ENCODE results near the gene FAM222B. TPM values are rescaled to one million over a fixed set of nuclear protein-coding genes. Genes with fewer than 3 reads are reported as not detected.

Gene FAM222B
- total and polyA plus RNA-seq, 2 experiments from 2014 or later = 63.7 to 78.5 TPM

- TF ChIP-seq STAT1 (IDR thresholded peaks at IDR 0.05; ENCODE audit: unreplicated experiment) (no peak), ZNF331 (CRISPR knock-in tag; IDR thresholded peaks at IDR 0.05; ENCODE audit: low read depth) (no peak), JUNB (IDR thresholded peaks at IDR 0.05; ENCODE audit: unreplicated experiment) (no peak), ZNF114 (CRISPR knock-in tag; IDR thresholded peaks at IDR 0.05) (no peak), EZH2 (IDR thresholded peaks at IDR 0.05; ENCODE audit: low read depth, unreplicated experiment) (no peak), POLR2AphosphoS5 (IDR thresholded peaks at IDR 0.05; ENCODE audit: low read depth) (no peak), NANOG (IDR thresholded peaks at IDR 0.05; ENCODE audit: borderline replicate concordance) (no peak), ETS1 (IDR thresholded peaks at IDR 0.05) (no peak)
Measured at GRCh38 chr17:28774206-28774605, 68.4 kb downstream of the FAM222B start (continued).

- H3K9me3 Mint-ChIP-seq = no peaks in the 10 kb centered on the region
- Histone ChIP-seq H3F3A (replicated peaks; ENCODE audit: low read depth) (peaks cover 23% of the 10 kb centered on the region; the same call in 1 of the 2 replicates), H4K20me1 (replicated peaks; ENCODE audit: insufficient read depth) (peaks cover 28% of the 10 kb centered on the region), H3K9me2 (ENCODE audit: insufficient read depth) (no peaks in the 10 kb centered on the region), H3K79me2 (replicated peaks; ENCODE audit: insufficient read depth) (peaks cover 97% of the 10 kb centered on the region), H3K27ac (ENCODE audit: low read depth) (no peak overlapping the region), H3K4me1 (ENCODE audit: insufficient read depth) (peaks cover 7% of the 10 kb centered on the region; the same call in 1 of the 2 replicates), H3K4me3 (no peak overlapping the region), H3K27me3 (ENCODE audit: insufficient read depth) (no peaks in the 10 kb centered on the region), H3K4me2 (no peak overlapping the region), H3K36me3 (ENCODE audit: insufficient read depth) (0 out of 2 replicates have a peak, but pooled peaks cover 4% of the 10 kb centered on the region), H2AFZ (no peak overlapping the region)
- peaks cover 24% of the 10 kb centered on the region for H3K4me1 Mint-ChIP-seq
- DNase-seq (ENCODE audit: low spot score) (no peak), ATAC-seq (no peak)
- H3K27ac Mint-ChIP-seq = peak overlapping the region; percentile 72; the same call in 1 of the 2 replicates
- no peak overlapping the region for H3K4me3 Mint-ChIP-seq
- peaks cover 3% of the 10 kb centered on the region for H3K27me3 Mint-ChIP-seq (ENCODE audit: insufficient read depth, low read depth, poor library complexity)
- H3K36me3 Mint-ChIP-seq (ENCODE audit: low read depth) = peaks cover 29% of the 10 kb centered on the region
- no peak for TF ChIP-seq EZH2 (IDR thresholded peaks at IDR 0.05; ENCODE audit: low read depth, unreplicated experiment)
- TF ChIP-seq ZNF114 (CRISPR knock-in tag; IDR thresholded peaks at IDR 0.05) = no peak
- no peak for TF ChIP-seq NANOG (IDR thresholded peaks at IDR 0.05; ENCODE audit: borderline replicate concordance)
- no peak for TF ChIP-seq REST (IDR thresholded peaks at IDR 0.05; ENCODE audit: unreplicated experiment)
- no peak for TF ChIP-seq JUNB (IDR thresholded peaks at IDR 0.05; ENCODE audit: unreplicated experiment)
- TF ChIP-seq CREB1 (CRISPR knock-in tag; IDR thresholded peaks at IDR 0.05; ENCODE audit: low read depth) = no peak
- no peak for TF ChIP-seq POLR2AphosphoS5 (IDR thresholded peaks at IDR 0.05; ENCODE audit: low read depth)
- TF ChIP-seq EZH2phosphoT487 (IDR thresholded peaks at IDR 0.05; ENCODE audit: unreplicated experiment) = no peak
- TF ChIP-seq ETS1 (IDR thresholded peaks at IDR 0.05) = no peak
- TF ChIP-seq CTCF (conservative IDR thresholded peaks at IDR 0.05; ENCODE audit: low read depth in 2 of 2) = no peak
Measured at GRCh38 chr17:28773736-28774135, 68.9 kb downstream of the FAM222B start.
